ENCODE data around the gene MRTFB. TPM values are rescaled to one million over a fixed set of nuclear protein-coding genes. Genes with fewer than 3 reads are reported as not detected.
A peak's percentile ranks its signal among the peaks of the same experiment; 100 is the strongest.

The MRTFB gene
- total RNA-seq, 1 donor from 2014 or later = 20.9 TPM

- Mint-ChIP-seq H3K4me3 (peak overlapping the region; percentile 83), H3K9me3 (no peaks in the 10 kb centered on the region), H3K36me3 (ENCODE audit: low read depth) (no peaks in the 10 kb centered on the region), H3K4me1 (peaks cover 16% of the 10 kb centered on the region), H3K27ac (peak overlapping the region; percentile 61), H3K27me3 (peaks cover 14% of the 10 kb centered on the region)
- ChIA-PET POLR2A (interaction anchor here (0.8 to 1.7 kb wide), 4 partner anchors 10 to 1774 kb away, joined by 3 to 13 read pairs (median 5); no protein-coding TSS in a partner anchor), CTCF (interaction anchor here (0.9 to 1.7 kb wide), 5 partner anchors 15 to 378 kb away, joined by 3 to 27 read pairs (median 3); no protein-coding TSS in a partner anchor)
- peak; percentile 60 for ATAC-seq (ENCODE audit: low read depth)
- intact Hi-C loops (cut with micrococcal nuclease) = loop anchor here (1.0 to 10.0 kb wide), 6 partner anchors 15 to 378 kb away; partner anchors contain the start of gene ERCC4
- TF ChIP-seq CTCF (IDR thresholded peaks at IDR 0.05) = no peak
- no peak for DNase-seq
Measured at GRCh38 chr16:14300705-14301168, 229.6 kb downstream of the MRTFB start.

- ATAC-seq (ENCODE audit: low read depth) (no peak), DNase-seq (no peak)
- H3K4me3 Mint-ChIP-seq = peak overlapping the region; percentile 83
- ChIA-PET POLR2A (interaction anchor here (0.8 to 1.2 kb wide), 5 partner anchors 9 to 1773 kb away, joined by 3 to 13 read pairs (median 6); partner anchors contain the start of gene PARN), CTCF (interaction anchor here (0.9 to 1.7 kb wide), 5 partner anchors 14 to 379 kb away, joined by 3 to 27 read pairs (median 3); no protein-coding TSS in a partner anchor)
- intact Hi-C loops (cut with micrococcal nuclease) = loop anchor here (1.0 to 10.0 kb wide), 5 partner anchors 16 to 379 kb away; partner anchors contain the start of gene ERCC4
- no peak for TF ChIP-seq CTCF (IDR thresholded peaks at IDR 0.05)
- H3K27me3 Mint-ChIP-seq = peaks cover 14% of the 10 kb centered on the region
- peaks cover 16% of the 10 kb centered on the region for H3K4me1 Mint-ChIP-seq
- H3K9me3 Mint-ChIP-seq = no peaks in the 10 kb centered on the region
- no peaks in the 10 kb centered on the region for H3K36me3 Mint-ChIP-seq (ENCODE audit: low read depth)
- peak overlapping the region; percentile 61 for H3K27ac Mint-ChIP-seq
Measured at GRCh38 chr16:14301169-14302030, 230.3 kb downstream of the MRTFB start.

- peak overlapping the region; percentile 83 for H3K4me3 Mint-ChIP-seq
- ChIA-PET CTCF (interaction anchor here (1.6 to 1.7 kb wide), 2 partner anchors 16 to 228 kb away, joined by 9 to 27 read pairs; no protein-coding TSS in a partner anchor), POLR2A (interaction anchor here (1.0 kb wide), 1 partner anchor 328 kb away, joined by 9 read pairs; the partner anchor contains the start of gene PARN)
- H3K36me3 Mint-ChIP-seq (ENCODE audit: low read depth) = no peaks in the 10 kb centered on the region
- peaks cover 14% of the 10 kb centered on the region for H3K27me3 Mint-ChIP-seq
- H3K4me1 Mint-ChIP-seq = peaks cover 16% of the 10 kb centered on the region
- H3K27ac Mint-ChIP-seq = no peak overlapping the region
- no peaks in the 10 kb centered on the region for H3K9me3 Mint-ChIP-seq
- peak; percentile 83 for ATAC-seq (ENCODE audit: low read depth)
- intact Hi-C loops (cut with micrococcal nuclease) = loop anchor here (5.0 to 10.0 kb wide), 2 partner anchors 113 to 380 kb away; partner anchors contain the start of gene ERCC4
- DNase-seq = no peak
- TF ChIP-seq CTCF (IDR thresholded peaks at IDR 0.05) = no peak
Measured at GRCh38 chr16:14302031-14302398, 230.9 kb downstream of the MRTFB start.

- DNase-seq (no peak), ATAC-seq (ENCODE audit: low read depth) (peak; percentile 16)
- Mint-ChIP-seq H3K27ac (no peak overlapping the region), H3K9me3 (no peaks in the 10 kb centered on the region), H3K4me1 (peaks cover 16% of the 10 kb centered on the region), H3K4me3 (peak overlapping the region; percentile 83), H3K27me3 (peaks cover 14% of the 10 kb centered on the region), H3K36me3 (ENCODE audit: low read depth) (no peaks in the 10 kb centered on the region)
- ChIA-PET POLR2A (no interaction called here), CTCF (no interaction called here)
- intact Hi-C loops (cut with micrococcal nuclease) = loop anchor here (5.0 to 10.0 kb wide), 2 partner anchors 112 to 380 kb away; partner anchors contain the start of gene ERCC4
- TF ChIP-seq CTCF (IDR thresholded peaks at IDR 0.05) = no peak
Measured at GRCh38 chr16:14302399-14303181, 231.5 kb downstream of the MRTFB start.

Measured in activated B cell treated with CpG ODN at 0.5 μM for 24 hours (primary cell).